Skin of body (tissue), 2 donors: ENCODE data around the gene CPSF6. TPM values are rescaled to one million over a fixed set of nuclear protein-coding genes. Genes with fewer than 3 reads are reported as not detected.

Experiments used
- DNase-seq: peaks from one replicate; lab custom pipeline; 2025; lab: John Stamatoyannopoulos, UW
- total RNA-seq: library from RNA; depleted of rRNA; stranded (reverse); fragments of >200 nt; gene quantifications from one replicate; pipeline ENCODE4 v1.2.3, GENCODE V29; 2014

Gene CPSF6
- total RNA-seq, 1 donor from 2014 or later = 46.6 TPM

DNA sequence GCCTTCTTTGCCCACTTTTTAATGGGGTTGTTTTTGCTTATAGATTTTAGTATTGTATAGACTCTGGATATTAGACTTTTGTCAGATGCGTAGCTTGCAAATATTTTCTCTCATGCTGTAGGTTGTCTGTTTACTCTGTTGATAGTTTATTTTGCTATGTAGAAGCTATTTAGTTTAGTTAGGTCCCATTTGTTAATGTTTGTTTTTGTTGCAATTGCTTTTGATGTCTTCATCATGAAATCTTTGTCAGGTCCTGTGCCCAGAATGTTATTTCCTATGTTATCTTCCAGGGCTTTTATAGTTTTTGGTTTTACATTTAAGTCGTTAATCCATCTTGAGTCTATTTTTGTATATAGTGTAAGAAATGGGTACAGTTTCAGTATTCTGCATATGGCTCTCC, 78.9 kb downstream of the CPSF6 start:
- no peak for DNase-seq

DNA sequence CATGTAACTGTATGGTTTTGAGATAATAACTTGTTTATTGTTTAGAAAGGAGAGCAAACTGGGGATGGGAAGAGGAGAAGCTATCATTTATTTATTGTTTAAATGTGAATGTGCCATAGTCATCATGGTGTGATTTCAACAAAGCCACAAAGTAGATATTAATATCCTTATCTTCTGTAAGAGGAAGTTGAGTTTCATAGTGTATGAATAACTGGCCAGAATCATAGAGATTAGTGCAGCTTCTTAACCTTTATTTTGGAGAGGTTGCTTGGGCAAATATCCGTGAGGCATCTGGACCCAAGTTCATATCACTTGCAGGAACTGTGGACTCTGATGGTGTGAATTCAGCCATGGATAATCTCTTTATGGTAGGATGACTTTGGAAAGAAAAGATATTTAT, 82.0 kb downstream of the CPSF6 start:
- DNase-seq = no peak

Other genes starting within 250 kb of the CPSF6 start
- 148 TPM for gene LYZ, start 108.8 kb downstream of the CPSF6 start, total RNA-seq
- gene YEATS4, start 120.2 kb downstream of the CPSF6 start, total RNA-seq = 12.9 TPM
- 49.3 TPM for gene FRS2, start 230.8 kb downstream of the CPSF6 start, total RNA-seq